SU-DHL-6 (cell line): Measurements from ENCODE around the gene ZMYND15.

Source experiments
- CTCF ChIP-seq: fragments of 200-600 bp; sonication (generic); IDR thresholded peaks from one replicate; pipeline ENCODE4 v1.5.1; 2017; ENCODE audit warnings: antibody characterized with exemption, mild to moderate bottlenecking, low read length, moderate library complexity; ENCODE audit not compliant: insufficient read depth, poor library complexity, severe bottlenecking
- EZH2phosphoT487 ChIP-seq: fragments of 200-600 bp; sonication (generic), shearing (Covaris generic); conservative IDR thresholded peaks from 2 replicates; pipeline ENCODE4 v1.6.1; 2018; ENCODE audit warnings: mild to moderate bottlenecking, antibody characterized with exemption, low read length, moderate library complexity, mixed read lengths

DNA sequence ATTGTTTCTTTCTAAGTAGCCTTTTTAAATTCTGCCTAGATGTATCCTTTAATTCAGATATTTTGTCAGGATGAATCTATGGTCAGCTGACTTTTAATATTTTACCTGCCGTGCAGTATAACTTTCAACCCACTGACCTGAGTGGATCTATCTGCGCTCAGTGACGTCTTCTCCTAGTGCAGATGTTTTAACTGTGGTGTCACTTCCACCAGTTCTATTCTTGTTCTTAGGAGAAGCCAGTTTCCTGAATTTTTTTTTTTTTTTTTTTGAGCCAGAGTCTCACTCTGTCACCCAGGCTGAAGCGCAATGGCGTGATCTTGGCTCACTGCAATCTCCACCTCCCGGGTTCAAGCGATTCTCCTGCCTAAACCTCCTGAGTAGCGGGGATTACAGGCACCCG lies 27.1 kb downstream of the ZMYND15 start:
- TF ChIP-seq CTCF = no peak
- no peak for TF ChIP-seq EZH2phosphoT487
